ENCODE data around the gene ERBIN.

The ERBIN gene

DNA sequence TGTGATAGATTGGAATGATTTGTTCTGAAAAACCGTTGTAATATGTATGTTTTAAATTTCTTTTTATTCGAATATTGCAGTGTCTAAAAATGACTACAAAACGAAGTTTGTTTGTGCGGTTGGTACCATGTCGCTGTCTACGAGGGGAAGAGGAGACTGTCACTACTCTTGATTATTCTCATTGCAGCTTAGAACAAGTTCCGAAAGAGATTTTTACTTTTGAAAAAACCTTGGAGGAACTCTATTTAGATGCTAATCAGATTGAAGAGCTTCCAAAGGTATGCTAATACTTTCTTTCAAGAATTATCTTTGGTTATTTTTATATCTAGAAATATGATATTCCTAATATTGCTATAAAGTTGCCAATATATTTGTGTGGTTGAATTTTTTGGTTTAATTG is 66.3 kb downstream of the ERBIN start:
- Histone ChIP-seq H3K79me2 (ENCODE audit: insufficient read depth, low read length) (peaks cover 99% of the 10 kb centered on the region), H3K9me3 (ENCODE audit: insufficient read depth, low read length, severe bottlenecking) (no peaks in the 10 kb centered on the region), H3K4me2 (ENCODE audit: insufficient read depth, low read length) (no peak overlapping the region), H3K9ac (ENCODE audit: low read depth, low read length) (no peak overlapping the region), H3K4me1 (ENCODE audit: insufficient read depth, low read length) (no peaks in the 10 kb centered on the region), H2AFZ (ENCODE audit: low read depth, low read length) (no peak overlapping the region), H3K27me3 (ENCODE audit: insufficient read depth, low read length, poor library complexity) (no peaks in the 10 kb centered on the region), H3K36me3 (ENCODE audit: insufficient read depth, low read length) (peaks cover 77% of the 10 kb centered on the region), H3K4me3 (ENCODE audit: low read depth in 1 of 2, low read length in 2 of 2) (no peak overlapping the region), H3K27ac (ENCODE audit: low read length) (no peak overlapping the region), H4K20me1 (ENCODE audit: insufficient read depth, low read length) (peaks cover 36% of the 10 kb centered on the region)
- ATAC-seq (ENCODE audit: insufficient read depth, low read depth): no peak
- no peak for DNase-seq
- TF ChIP-seq, protein P1, sequence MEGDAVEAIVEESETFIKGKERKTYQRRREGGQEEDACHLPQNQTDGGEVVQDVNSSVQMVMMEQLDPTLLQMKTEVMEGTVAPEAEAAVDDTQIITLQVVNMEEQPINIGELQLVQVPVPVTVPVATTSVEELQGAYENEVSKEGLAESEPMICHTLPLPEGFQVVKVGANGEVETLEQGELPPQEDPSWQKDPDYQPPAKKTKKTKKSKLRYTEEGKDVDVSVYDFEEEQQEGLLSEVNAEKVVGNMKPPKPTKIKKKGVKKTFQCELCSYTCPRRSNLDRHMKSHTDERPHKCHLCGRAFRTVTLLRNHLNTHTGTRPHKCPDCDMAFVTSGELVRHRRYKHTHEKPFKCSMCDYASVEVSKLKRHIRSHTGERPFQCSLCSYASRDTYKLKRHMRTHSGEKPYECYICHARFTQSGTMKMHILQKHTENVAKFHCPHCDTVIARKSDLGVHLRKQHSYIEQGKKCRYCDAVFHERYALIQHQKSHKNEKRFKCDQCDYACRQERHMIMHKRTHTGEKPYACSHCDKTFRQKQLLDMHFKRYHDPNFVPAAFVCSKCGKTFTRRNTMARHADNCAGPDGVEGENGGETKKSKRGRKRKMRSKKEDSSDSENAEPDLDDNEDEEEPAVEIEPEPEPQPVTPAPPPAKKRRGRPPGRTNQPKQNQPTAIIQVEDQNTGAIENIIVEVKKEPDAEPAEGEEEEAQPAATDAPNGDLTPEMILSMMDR (IDR thresholded peaks at IDR 0.05; ENCODE audit: borderline replicate concordance, extremely low read depth, low read length, poor library complexity, severe bottlenecking): no peak
- TF ChIP-seq EZH2 (IDR thresholded peaks at IDR 0.05; ENCODE audit: borderline replicate concordance, low read depth, low read length, severe bottlenecking): no peak

DNA sequence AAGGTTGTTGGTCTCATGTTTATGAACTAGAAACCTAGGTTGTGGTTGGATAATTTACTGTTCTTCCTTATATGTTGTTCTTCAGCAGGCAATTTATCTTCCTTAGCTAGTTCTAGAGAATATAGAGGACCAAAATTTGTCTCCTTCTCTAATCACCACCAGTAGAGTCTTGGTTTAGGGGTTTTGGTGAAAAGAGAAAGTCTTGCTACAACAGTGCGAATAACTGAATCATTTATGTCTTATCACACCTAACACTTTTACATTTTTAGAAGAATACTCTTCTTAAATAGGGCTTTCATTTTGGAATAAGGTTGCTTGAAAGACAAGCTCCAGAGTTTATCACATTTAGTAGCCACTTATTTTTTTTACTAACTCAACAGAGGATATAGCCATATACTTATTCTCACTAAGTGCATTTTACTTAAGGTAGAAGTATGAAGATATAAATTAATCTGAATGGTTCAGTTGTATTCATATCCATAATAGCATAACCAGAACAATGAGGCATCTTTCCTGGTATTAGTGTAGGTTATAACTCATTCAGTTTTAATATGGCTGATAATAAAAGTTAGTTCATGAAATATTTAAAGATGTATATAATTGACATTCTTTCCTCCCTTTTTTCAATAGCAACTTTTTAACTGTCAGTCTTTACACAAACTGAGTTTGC is 67.9 kb downstream of the ERBIN start:
- Histone ChIP-seq H3K4me1 (ENCODE audit: insufficient read depth, low read length) (no peaks in the 10 kb centered on the region), H3K27ac (ENCODE audit: low read length) (no peak overlapping the region), H3K4me3 (ENCODE audit: low read depth in 1 of 2, low read length in 2 of 2) (no peak overlapping the region), H3K4me2 (ENCODE audit: insufficient read depth, low read length) (no peak overlapping the region), H2AFZ (ENCODE audit: low read depth, low read length) (no peak overlapping the region), H4K20me1 (ENCODE audit: insufficient read depth, low read length) (peaks cover 25% of the 10 kb centered on the region), H3K27me3 (ENCODE audit: insufficient read depth, low read length, poor library complexity) (no peaks in the 10 kb centered on the region), H3K36me3 (ENCODE audit: insufficient read depth, low read length) (peaks cover 84% of the 10 kb centered on the region), H3K9me3 (ENCODE audit: insufficient read depth, low read length, severe bottlenecking) (no peaks in the 10 kb centered on the region), H3K9ac (ENCODE audit: low read depth, low read length) (no peak overlapping the region), H3K79me2 (ENCODE audit: insufficient read depth, low read length) (peaks cover 98% of the 10 kb centered on the region)
- TF ChIP-seq, protein P1 (IDR thresholded peaks at IDR 0.05; ENCODE audit: borderline replicate concordance, extremely low read depth, low read length, poor library complexity, severe bottlenecking): no peak
- TF ChIP-seq EZH2 (IDR thresholded peaks at IDR 0.05; ENCODE audit: borderline replicate concordance, low read depth, low read length, severe bottlenecking): no peak
- ATAC-seq (ENCODE audit: insufficient read depth, low read depth): no peak
- no peak for DNase-seq

DNA sequence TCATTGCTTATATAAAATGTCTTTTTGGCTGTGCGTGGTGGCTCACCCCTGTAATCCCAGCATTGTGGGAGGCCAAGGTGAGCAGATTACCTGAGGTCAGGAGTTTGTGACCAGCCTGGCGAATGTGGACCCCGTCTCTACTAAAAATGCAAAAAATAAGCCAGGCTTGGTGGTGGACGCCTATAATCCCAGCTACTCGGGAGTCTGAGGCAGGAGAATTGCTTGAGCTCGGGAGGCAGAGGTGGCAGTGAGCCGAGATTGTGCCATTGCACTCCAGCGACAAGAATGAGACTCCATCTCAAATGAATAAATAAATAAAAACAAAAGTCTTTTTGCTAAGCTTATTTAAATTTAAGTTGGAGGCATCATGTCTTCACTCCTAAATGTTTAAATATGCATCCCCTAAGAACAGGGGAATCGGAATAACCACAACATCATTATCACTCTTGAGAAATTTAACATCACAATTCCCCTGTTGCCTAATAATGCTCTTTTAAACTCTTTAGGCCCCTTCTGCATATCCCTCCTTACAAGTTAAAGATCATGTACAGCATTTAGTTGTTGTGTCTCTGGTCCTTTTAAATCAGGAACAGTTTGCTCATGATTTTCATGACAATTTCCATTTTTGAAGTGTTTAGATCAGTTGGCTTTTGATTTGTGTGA is 72.8 kb downstream of the ERBIN start:
- DNase-seq (no peak), ATAC-seq (ENCODE audit: insufficient read depth, low read depth) (no peak)
- Histone ChIP-seq H3K4me3 (ENCODE audit: low read depth in 1 of 2, low read length in 2 of 2) (no peak overlapping the region), H3K9me3 (ENCODE audit: insufficient read depth, low read length, severe bottlenecking) (no peaks in the 10 kb centered on the region), H3K9ac (ENCODE audit: low read depth, low read length) (no peak overlapping the region), H3K27me3 (ENCODE audit: insufficient read depth, low read length, poor library complexity) (no peaks in the 10 kb centered on the region), H3K4me2 (ENCODE audit: insufficient read depth, low read length) (no peak overlapping the region), H3K79me2 (ENCODE audit: insufficient read depth, low read length) (peaks cover 98% of the 10 kb centered on the region), H3K27ac (ENCODE audit: low read length) (no peak overlapping the region), H3K4me1 (ENCODE audit: insufficient read depth, low read length) (no peaks in the 10 kb centered on the region), H3K36me3 (ENCODE audit: insufficient read depth, low read length) (peaks cover 85% of the 10 kb centered on the region), H2AFZ (ENCODE audit: low read depth, low read length) (no peak overlapping the region), H4K20me1 (ENCODE audit: insufficient read depth, low read length) (peaks cover 31% of the 10 kb centered on the region; the same call in 1 of the 2 replicates)
- no peak for TF ChIP-seq EZH2 (IDR thresholded peaks at IDR 0.05; ENCODE audit: borderline replicate concordance, low read depth, low read length, severe bottlenecking)
- TF ChIP-seq, protein P1 (IDR thresholded peaks at IDR 0.05; ENCODE audit: borderline replicate concordance, extremely low read depth, low read length, poor library complexity, severe bottlenecking): no peak

Data from DND-41 (cell line).